HepG2 (cell line): Measurements from ENCODE around the gene IGSF21.

Experiments
- TARDBP ChIP-seq: sonication (generic); formaldehyde crosslinking; IDR thresholded peaks from 2 replicates; pipeline ENCODE4 v1.8.0; 2022; ENCODE audit warnings: mild to moderate bottlenecking, missing genetic modification reagents
- TP53 ChIP-seq: sonication (generic); formaldehyde crosslinking; conservative IDR thresholded peaks from 2 replicates; pipeline ENCODE4 v1.4.0; 2020; ENCODE audit warnings: missing genetic modification reagents
- ZNF331 ChIP-seq: sonication (generic); formaldehyde crosslinking; IDR thresholded peaks from 2 replicates; pipeline ENCODE4 v1.4.0; 2020; ENCODE audit warnings: missing genetic modification reagents
- TF ChIP-seq, protein P1 (sequence below): sonication (generic); formaldehyde crosslinking; IDR thresholded peaks from 2 replicates; pipeline ENCODE4 v1.5.0; 2020; ENCODE audit warnings: mild to moderate bottlenecking, missing genetic modification reagents, moderate library complexity

DNA sequence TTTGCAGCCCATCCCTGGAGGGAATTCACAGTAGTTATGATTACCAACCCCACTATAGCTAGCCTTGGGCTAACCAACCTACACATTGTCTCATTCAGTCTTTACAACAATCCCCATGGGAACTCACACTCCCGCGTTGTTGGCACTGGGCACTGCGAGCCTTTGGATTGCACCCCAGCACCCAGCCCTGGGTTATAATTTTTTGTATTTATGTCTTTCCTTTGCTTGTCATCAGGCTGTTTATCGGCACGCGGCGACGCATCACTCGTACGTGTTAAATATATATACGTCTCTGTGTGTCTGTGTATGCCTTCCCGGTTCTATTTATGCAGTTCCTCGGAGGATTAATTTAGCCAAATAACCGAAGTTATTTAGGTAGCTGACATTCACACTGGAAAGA, 47.2 kb upstream of the IGSF21 start:
- TF ChIP-seq, protein P1, sequence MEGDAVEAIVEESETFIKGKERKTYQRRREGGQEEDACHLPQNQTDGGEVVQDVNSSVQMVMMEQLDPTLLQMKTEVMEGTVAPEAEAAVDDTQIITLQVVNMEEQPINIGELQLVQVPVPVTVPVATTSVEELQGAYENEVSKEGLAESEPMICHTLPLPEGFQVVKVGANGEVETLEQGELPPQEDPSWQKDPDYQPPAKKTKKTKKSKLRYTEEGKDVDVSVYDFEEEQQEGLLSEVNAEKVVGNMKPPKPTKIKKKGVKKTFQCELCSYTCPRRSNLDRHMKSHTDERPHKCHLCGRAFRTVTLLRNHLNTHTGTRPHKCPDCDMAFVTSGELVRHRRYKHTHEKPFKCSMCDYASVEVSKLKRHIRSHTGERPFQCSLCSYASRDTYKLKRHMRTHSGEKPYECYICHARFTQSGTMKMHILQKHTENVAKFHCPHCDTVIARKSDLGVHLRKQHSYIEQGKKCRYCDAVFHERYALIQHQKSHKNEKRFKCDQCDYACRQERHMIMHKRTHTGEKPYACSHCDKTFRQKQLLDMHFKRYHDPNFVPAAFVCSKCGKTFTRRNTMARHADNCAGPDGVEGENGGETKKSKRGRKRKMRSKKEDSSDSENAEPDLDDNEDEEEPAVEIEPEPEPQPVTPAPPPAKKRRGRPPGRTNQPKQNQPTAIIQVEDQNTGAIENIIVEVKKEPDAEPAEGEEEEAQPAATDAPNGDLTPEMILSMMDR = no peak
- no peak for TF ChIP-seq TP53 (CRISPR knock-in tag)
- TF ChIP-seq TARDBP (CRISPR knock-in tag) = no peak
- no peak for TF ChIP-seq ZNF331 (CRISPR knock-in tag)
